T-helper 1 cell treated with Interleukin-12 subunit alpha and Interleukin-12 subunit beta and Interleukin-4 antibody, amounts not matched to agents 30 ng/mL and 1 ng/mL, for 36 hours (primary cell): ENCODE results near the gene RBFOX2. TPM values are rescaled to one million over a fixed set of nuclear protein-coding genes. Genes with fewer than 3 reads are reported as not detected.
"Not testable (repeated sequence)": the region's sequence is repeated elsewhere in the genome, so short reads cannot be mapped to it uniquely, and the experiment has no call there.

Source experiments
- intact Hi-C: fragments of 100-400 bp; cut with micrococcal nuclease; formaldehyde crosslinking; loops from one replicate; pipeline ENCODE4 v1.15.1; 2024
- total RNA-seq: library from RNA; stranded (reverse); gene quantifications from 2 replicates; pipeline ENCODE4 v1.2.3, GENCODE V29; 2022

RBFOX2 gene, protein sequence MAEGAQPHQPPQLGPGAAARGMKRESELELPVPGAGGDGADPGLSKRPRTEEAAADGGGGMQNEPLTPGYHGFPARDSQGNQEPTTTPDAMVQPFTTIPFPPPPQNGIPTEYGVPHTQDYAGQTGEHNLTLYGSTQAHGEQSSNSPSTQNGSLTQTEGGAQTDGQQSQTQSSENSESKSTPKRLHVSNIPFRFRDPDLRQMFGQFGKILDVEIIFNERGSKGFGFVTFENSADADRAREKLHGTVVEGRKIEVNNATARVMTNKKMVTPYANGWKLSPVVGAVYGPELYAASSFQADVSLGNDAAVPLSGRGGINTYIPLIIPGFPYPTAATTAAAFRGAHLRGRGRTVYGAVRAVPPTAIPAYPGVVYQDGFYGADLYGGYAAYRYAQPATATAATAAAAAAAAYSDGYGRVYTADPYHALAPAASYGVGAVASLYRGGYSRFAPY
- 0.83 and 1.1 TPM in 2 replicates for total RNA-seq

- intact Hi-C loops, result loop anchor here (1.0 to 10.0 kb wide), 5 partner anchors 37 to 674 kb away; partner anchors contain the start of gene APOL6
Measured at GRCh38 chr22:36028646-36029405, at the start of gene RBFOX2. TSS of gene RBFOX2 (minus strand) at chr22:36028824. CDS start at chr22:36028425, 399 bp downstream.

- intact Hi-C loops, result no loop called here
Measured at GRCh38 chr22:36077271-36077670, 48.6 kb upstream of the RBFOX2 start.

DNA sequence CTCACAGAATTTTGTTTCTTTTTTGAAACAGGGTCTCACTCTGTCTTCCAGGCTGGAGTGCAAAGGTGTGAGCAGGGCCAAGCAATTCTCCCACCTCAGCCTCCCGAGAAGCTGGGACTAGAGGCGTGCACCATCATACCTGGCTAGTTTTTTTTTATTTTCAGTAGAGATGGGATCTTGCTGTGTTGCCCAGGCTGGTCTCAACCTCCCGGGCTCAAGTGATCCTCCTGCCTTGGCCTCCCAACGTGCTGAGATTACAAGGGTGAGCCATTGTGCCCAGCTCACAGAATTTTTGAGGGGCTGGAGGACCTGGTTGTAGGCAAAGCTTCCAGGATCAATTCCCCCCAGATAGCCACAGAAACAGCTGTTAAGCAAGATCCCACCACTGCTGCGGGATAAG is 47.1 kb upstream of the RBFOX2 start:
- intact Hi-C loops, result no loop called here

DNA sequence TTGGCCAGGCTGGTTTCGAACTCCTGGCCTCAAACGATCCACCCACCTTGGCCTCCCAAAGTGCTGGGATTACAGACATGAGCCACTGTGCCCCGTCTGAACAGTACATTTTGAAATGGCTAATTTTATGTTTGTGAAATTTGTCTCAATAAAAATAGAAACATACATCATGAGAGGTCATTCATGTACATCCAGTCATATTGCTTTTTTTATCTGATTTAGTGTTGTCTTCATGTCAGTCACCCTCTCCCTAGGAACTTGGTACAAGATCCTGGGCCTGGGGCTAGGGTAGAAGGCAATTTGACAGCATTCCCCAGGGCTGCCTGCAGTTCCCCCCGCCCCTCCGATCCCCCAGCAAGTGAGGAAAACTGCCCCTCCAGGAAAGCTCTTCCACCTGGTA is 46.6 kb upstream of the RBFOX2 start:
- intact Hi-C loops, result no loop called here

DNA sequence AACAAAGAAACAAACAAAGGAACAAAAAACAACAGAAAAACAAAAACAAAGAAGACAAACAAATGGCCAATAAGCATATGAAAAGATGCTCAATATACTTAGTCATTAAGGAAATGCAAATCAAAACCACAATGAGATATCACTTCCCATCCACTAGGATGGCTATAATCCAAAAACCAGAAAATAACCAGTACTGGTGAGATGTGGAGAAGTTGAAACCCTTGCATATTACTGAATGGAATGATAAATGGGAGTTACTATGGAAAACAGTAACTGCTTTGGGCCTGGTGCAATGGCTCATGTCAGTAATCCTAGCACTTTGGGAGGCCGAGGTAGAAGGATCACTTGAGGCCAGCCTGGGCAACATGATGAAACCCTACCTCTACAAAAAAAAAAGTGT is 44.9 kb upstream of the RBFOX2 start:
- intact Hi-C loops, result no loop called here

GRCh38 chr22:36070645-36071044 is 42.0 kb upstream of the RBFOX2 start:
- intact Hi-C loops, result not testable (repeated sequence)

DNA sequence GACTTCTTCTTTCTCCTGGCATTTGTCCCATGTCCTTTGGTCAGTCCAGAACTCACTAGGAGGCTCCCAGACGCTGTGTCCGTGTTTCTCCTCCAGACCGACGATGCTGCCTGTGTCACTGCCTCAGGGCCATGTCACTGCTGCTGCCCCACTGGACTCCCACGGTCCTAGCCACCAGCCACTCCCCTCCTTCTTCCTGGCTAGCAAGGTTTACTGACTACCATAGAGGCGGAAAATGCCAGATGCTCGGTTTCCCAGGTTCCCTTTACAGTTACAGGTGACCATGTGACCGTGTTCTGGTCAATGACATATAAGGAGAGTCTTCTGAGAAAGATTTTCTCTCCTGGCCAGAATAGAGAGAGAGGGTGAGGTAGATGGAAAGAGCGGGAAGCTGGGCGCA is 40.7 kb upstream of the RBFOX2 start:
- intact Hi-C loops, result loop anchor here (5.0 kb wide), 2 partner anchors 422 to 442 kb away; partner anchors contain the start of gene APOL6

- intact Hi-C loops, result loop anchor here (5.0 kb wide), 2 partner anchors 422 to 442 kb away; partner anchors contain the start of gene APOL6
Measured at GRCh38 chr22:36068776-36069344, 40.2 kb upstream of the RBFOX2 start.

GRCh38 chr22:36067235-36067558 is 38.6 kb upstream of the RBFOX2 start:
- intact Hi-C loops, result loop anchor here (5.0 kb wide), 2 partner anchors 420 to 440 kb away; partner anchors contain the start of gene APOL6

GRCh38 chr22:36065775-36066544 is 37.3 kb upstream of the RBFOX2 start:
- intact Hi-C loops, result loop anchor here (1.0 to 5.0 kb wide), 7 partner anchors 37 to 714 kb away; partner anchors contain the start of genes APOL3 and APOL6

- intact Hi-C loops, result loop anchor here (5.0 kb wide), 2 partner anchors 418 to 438 kb away; partner anchors contain the start of gene APOL6
Measured at GRCh38 chr22:36065462-36065774, 36.8 kb upstream of the RBFOX2 start.

- intact Hi-C loops, result no loop called here
Measured at GRCh38 chr22:36064358-36064757, 35.7 kb upstream of the RBFOX2 start.

- intact Hi-C loops, result no loop called here
Measured at GRCh38 chr22:36056980-36057379, 28.4 kb upstream of the RBFOX2 start.

GRCh38 chr22:36055376-36056295 is 27.0 kb upstream of the RBFOX2 start:
- intact Hi-C loops, result no loop called here

GRCh38 chr22:36054446-36054845 is 25.8 kb upstream of the RBFOX2 start:
- intact Hi-C loops, result not testable (repeated sequence)

GRCh38 chr22:36053242-36054147 is 24.9 kb upstream of the RBFOX2 start:
- intact Hi-C loops, result no loop called here

GRCh38 chr22:36052505-36052941 is 23.9 kb upstream of the RBFOX2 start:
- intact Hi-C loops, result no loop called here

- intact Hi-C loops, result no loop called here
Measured at GRCh38 chr22:36049678-36049997, 21.0 kb upstream of the RBFOX2 start.
